SK-N-MC (cell line): ENCODE data around the gene KCNN1.

Source experiments
- EZH2 ChIP-seq: fragments of 200-600 bp; sonication (generic); IDR thresholded peaks from one replicate; pipeline ENCODE4 v1.6.1; 2017; ENCODE audit warnings: antibody characterized with exemption
- FOXP2 ChIP-seq: optimal IDR thresholded peaks from 2 replicates; pipeline ENCODE3; 2011; ENCODE audit warnings: mild to moderate bottlenecking, moderate library complexity; ENCODE audit not compliant: insufficient read depth; ENCODE audit errors: extremely low read length, control extremely low read depth
- POLR2AphosphoS5 ChIP-seq: IDR thresholded peaks from 2 replicates; pipeline ENCODE4 v1.6.1; 2012; ENCODE audit warnings: mild to moderate bottlenecking, low read depth, low read length, borderline replicate concordance

DNA sequence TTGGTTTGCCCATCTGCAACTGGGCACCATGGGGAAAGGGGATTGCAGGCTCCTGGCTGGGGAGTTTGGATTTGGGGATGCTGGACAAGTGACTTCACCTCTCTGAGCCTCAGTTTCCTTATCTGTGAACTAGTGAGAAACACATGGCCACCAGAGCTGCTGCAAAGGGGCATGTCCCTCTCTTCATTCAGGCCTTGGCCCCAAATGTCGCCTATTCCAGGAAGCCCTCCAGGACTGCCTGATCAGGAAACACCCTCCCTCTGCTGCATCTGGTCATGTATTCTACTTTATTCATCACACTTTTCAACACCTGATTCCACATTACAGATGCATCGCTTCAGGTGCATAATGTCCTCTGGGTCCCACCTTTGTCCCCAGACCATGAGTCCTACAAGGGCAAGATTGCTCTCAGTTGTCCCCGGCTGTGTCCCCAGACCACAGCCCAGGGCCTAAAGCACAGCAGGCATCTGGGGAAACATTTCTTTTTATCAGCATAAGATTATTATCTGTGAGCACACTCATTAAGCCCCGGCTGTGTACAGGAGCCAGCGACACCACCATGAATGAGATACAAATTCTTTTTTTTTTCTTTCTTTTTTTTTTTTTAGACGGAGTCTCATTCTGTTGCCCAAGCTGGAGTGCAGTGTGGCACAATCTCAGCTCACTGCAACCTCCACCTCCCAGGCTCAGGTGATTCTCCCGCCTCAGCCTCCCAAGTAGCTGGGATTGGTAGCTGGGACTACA lies 78.6 kb downstream of the KCNN1 start:
- TF ChIP-seq POLR2AphosphoS5 (no peak), EZH2 (no peak), FOXP2 (no peak)
